PFSK-1 (cell line): Measurements from ENCODE around the gene INF2.

Experiments
- FOXP2 ChIP-seq: optimal IDR thresholded peaks from 2 replicates; pipeline ENCODE3; 2011; ENCODE audit warnings: borderline replicate concordance, control low read depth, inconsistent platforms; ENCODE audit not compliant: insufficient read depth; ENCODE audit errors: extremely low read length, extremely low read depth
- POLR2AphosphoS5 ChIP-seq: IDR thresholded peaks from 2 replicates; pipeline ENCODE4 v1.6.1; 2012; ENCODE audit warnings: low read depth, mild to moderate bottlenecking, control low read depth, low read length, moderate library complexity
- SIN3A ChIP-seq: IDR thresholded peaks from 2 replicates; pipeline ENCODE4 v1.6.1; 2012; ENCODE audit warnings: mild to moderate bottlenecking, low read length, moderate library complexity, borderline replicate concordance; ENCODE audit not compliant: insufficient read depth
- TAF1 ChIP-seq: IDR thresholded peaks from 2 replicates; pipeline ENCODE4 v1.6.1; 2012; ENCODE audit warnings: low read length, control low read depth, borderline replicate concordance; ENCODE audit not compliant: insufficient read depth
- TF ChIP-seq, protein P1 (sequence below), 2 experiments: IDR thresholded peaks; 2 replicates each; pipeline versions ENCODE4 v1.6.1 to v1.8.0; 2011 to 2012; ENCODE audit warnings: low read depth in 2 of 2, low read length in 2 of 2, control low read depth in 1 of 2, inconsistent platforms in 1 of 2, mild to moderate bottlenecking in 1 of 2, moderate library complexity in 1 of 2; ENCODE audit not compliant: insufficient read depth in 1 of 2

INF2 gene

DNA sequence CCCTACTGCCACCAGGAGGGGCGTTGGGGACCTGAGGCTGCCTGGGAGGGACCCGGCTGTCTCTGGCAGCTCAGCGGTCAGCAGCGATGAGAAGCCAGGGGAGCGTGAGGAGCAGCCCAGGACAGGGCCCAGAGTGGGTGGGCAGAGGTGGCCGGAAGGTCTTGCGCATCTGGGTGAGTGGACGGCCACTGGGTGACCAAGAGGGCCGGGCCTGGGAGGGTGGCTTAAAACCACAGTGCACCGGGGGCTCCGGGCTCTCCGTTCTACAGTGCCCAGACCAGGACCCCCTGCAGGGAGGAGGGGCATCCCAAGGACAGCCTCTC, 10.0 kb downstream of the INF2 start:
- TF ChIP-seq FOXP2 (no peak), POLR2AphosphoS5 (no peak)

DNA sequence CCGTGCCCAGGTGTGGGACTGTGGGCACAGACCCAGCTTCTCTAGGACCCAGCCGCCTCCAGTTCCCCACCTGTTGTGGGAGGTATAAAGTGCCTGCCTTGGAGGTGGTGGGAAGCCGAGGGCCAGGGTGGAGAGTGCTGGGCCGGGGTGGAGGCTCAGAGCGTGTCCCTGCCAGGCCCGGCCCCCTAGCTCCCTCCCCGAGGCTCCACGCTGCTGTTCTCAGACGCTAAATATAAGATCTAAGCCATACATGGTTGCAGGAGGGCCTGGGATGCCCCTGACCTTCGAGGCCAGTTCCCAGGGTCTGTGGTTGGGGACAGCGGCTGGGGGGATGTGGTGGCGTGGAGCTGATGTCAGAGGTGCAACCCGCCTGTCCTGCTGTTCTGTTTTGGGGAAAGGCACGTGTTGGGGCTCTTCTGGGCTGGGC, 10.8 kb downstream of the INF2 start:
- no peak for TF ChIP-seq TAF1
- TF ChIP-seq, protein P1, sequence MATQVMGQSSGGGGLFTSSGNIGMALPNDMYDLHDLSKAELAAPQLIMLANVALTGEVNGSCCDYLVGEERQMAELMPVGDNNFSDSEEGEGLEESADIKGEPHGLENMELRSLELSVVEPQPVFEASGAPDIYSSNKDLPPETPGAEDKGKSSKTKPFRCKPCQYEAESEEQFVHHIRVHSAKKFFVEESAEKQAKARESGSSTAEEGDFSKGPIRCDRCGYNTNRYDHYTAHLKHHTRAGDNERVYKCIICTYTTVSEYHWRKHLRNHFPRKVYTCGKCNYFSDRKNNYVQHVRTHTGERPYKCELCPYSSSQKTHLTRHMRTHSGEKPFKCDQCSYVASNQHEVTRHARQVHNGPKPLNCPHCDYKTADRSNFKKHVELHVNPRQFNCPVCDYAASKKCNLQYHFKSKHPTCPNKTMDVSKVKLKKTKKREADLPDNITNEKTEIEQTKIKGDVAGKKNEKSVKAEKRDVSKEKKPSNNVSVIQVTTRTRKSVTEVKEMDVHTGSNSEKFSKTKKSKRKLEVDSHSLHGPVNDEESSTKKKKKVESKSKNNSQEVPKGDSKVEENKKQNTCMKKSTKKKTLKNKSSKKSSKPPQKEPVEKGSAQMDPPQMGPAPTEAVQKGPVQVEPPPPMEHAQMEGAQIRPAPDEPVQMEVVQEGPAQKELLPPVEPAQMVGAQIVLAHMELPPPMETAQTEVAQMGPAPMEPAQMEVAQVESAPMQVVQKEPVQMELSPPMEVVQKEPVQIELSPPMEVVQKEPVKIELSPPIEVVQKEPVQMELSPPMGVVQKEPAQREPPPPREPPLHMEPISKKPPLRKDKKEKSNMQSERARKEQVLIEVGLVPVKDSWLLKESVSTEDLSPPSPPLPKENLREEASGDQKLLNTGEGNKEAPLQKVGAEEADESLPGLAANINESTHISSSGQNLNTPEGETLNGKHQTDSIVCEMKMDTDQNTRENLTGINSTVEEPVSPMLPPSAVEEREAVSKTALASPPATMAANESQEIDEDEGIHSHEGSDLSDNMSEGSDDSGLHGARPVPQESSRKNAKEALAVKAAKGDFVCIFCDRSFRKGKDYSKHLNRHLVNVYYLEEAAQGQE (IDR thresholded peaks at IDR 0.05; ENCODE audit: insufficient read depth in 1 of 2, low read depth in 2 of 2, low read length in 2 of 2), result no peak
- no peak for TF ChIP-seq FOXP2
- TF ChIP-seq SIN3A, result no peak
- TF ChIP-seq POLR2AphosphoS5, result no peak

DNA sequence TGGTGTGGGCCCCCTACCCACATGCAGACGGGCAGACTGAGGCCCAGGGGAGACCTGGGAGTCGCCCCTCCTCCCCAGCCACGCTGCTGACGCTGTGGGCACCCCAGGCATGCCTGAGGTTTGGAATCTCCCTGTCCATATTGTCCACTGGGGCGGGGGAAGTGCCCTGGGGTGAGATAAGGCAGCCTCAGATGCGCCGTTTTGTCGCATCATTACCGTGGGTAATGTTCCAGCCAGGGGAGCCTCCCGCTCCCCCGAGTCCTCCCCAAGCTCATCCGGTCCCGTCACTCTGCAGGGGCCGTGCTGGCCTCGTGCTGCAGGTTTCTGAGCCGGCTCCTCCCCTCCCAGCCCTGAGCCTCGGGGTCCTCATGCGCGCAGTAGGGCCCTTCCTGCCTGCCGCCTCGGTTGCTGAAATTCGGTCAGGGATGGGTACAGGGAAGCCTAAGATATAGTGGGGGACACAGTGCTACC, 11.4 kb downstream of the INF2 start:
- TF ChIP-seq FOXP2 (no peak), POLR2AphosphoS5 (no peak), TAF1 (no peak), SIN3A (no peak)
- TF ChIP-seq, protein P1 (IDR thresholded peaks at IDR 0.05; ENCODE audit: insufficient read depth in 1 of 2, low read depth in 2 of 2, low read length in 2 of 2), result no peak

DNA sequence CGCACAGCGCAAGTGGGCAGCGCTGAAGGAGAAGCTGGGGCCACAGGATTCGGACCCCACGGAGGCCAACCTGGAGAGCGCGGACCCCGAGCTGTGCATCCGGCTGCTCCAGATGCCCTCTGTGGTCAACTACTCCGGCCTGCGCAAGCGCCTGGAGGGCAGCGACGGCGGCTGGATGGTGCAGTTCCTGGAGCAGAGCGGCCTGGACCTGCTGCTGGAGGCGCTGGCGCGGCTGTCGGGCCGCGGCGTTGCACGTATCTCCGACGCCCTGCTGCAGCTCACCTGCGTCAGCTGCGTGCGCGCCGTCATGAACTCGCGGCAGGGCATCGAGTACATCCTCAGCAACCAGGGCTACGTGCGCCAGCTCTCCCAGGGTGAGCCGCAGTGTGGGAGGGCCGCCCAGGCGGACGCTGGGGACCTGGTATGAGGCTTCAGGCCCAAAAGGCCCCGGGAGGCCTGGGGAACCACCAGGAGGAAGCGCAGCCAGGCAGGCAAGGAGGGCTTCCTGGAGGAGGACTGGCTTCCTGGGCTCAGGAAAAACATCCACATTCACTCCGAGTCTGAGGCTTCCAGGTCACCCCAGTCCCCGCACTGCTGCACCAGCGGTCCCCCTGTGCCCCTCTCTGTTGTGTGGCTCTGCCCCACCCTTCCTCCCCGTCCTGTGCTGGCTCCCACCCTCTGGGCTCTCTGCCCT, 12.1 kb downstream of the INF2 start:
- TF ChIP-seq POLR2AphosphoS5 (no peak), TAF1 (no peak), FOXP2 (no peak), SIN3A (no peak)
- TF ChIP-seq, protein P1 (IDR thresholded peaks at IDR 0.05; ENCODE audit: insufficient read depth in 1 of 2, low read depth in 2 of 2, low read length in 2 of 2), result no peak

DNA sequence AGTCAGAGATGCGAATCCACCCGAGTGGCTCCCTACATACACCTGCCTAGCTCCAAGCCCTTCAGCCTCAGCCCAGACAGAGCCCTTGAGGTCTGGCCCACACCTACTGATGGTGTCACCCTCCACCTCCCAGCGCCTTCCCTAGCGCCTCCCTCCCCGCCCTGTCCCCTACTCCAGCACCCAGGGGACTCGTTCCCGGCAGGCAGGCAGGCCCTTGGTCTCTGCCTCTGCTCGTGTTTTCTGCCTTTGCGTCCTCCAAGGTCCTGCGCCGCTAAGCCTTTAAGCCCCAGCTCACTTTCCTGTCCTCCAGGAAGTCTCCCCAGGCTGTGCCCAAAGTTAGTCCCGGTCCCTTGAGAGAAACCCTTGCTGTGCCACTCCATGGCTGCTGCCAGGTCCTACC, 12.7 kb downstream of the INF2 start:
- TF ChIP-seq FOXP2, result no peak
- no peak for TF ChIP-seq SIN3A
- TF ChIP-seq, protein P1 (IDR thresholded peaks at IDR 0.05; ENCODE audit: insufficient read depth in 1 of 2, low read depth in 2 of 2, low read length in 2 of 2), result no peak
- TF ChIP-seq TAF1, result no peak
- no peak for TF ChIP-seq POLR2AphosphoS5
